ENCODE results near the gene GAA. TPM values are rescaled to one million over a fixed set of nuclear protein-coding genes. Genes with fewer than 3 reads are reported as not detected.
"Not testable (repeated sequence)": the region's sequence is repeated elsewhere in the genome, so short reads cannot be mapped to it uniquely, and the experiment has no call there.

Gene GAA
- total RNA-seq, 1 donor from 2014 or later: 46.0 TPM

DNA sequence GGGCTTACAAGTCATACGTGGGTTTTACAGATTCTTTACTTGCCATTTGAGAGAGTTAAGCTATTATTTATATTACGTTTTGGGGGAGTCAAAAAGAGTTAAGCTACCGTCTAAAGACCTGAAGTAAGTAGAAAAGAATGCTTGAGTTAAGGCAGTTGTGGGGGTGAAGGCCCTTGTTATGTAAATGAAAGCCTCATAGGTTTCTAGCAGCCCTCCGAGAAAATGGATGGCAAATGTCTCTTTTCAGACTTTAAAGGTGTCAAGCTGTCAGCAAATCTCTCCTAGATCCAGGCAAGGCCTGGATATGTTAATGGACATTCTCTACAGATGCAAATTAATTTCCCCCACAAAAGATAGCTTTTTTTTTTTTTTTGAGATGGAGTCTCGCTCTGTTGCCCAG is 52.8 kb downstream of the GAA start:
- intact Hi-C loops (cut with DNase I): no loop called here
- ATAC-seq: no peak
- DNase-seq (ENCODE audit: missing footprints): no peak

DNA sequence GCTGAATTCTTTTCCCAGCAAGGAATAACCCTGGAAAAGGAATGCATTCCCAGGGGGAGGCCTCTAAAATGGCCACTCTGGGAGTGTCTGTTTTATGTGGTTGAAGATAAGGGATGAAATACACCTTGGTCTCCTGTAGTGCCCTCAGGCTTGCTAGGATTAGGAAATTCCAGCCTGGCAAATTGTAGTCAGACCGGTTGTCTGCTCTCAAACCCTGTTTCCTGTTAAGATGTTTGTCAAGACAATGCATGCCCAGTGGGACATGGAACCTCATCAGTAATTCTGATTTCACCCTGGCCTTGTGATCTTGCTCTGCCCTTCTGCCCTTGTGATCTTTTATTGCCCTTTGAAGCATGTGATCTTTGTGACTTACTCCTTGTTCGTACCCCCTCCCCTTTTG is 54.2 kb downstream of the GAA start:
- DNase-seq (ENCODE audit: missing footprints); ATAC-seq; intact Hi-C loops (cut with DNase I): not testable (repeated sequence)

- DNase-seq (ENCODE audit: missing footprints) (no peak), ATAC-seq (no peak)
- intact Hi-C loops (cut with DNase I): no loop called here
Measured at GRCh38 chr17:80158846-80159245, 57.5 kb downstream of the GAA start.

DNA sequence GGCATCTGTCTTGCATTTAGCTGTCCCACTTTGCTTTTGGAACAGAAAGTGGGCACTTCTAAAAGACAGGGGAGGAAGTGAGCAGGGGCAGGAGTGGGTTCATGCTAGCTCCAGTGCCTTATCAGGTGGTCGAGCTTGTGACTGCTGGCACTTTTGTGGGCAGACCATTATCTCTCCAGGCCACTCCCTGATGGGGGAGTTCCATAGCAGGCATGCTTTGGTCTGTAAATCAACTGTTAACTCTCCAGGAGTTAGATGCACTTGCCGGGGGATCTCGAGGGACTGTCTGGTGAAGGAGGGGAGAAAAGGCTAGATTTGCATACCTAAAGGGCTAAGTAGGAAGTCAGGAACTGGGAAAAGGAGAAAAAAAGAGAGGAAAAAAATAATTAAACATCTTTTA is 59.2 kb downstream of the GAA start:
- intact Hi-C loops (cut with DNase I): no loop called here
- ATAC-seq: no peak
- no peak for DNase-seq (ENCODE audit: missing footprints)

GRCh38 chr17:80163336-80163735 is 62.0 kb downstream of the GAA start:
- ATAC-seq (no peak), DNase-seq (ENCODE audit: missing footprints) (no peak)
- intact Hi-C loops (cut with DNase I): no loop called here

DNA sequence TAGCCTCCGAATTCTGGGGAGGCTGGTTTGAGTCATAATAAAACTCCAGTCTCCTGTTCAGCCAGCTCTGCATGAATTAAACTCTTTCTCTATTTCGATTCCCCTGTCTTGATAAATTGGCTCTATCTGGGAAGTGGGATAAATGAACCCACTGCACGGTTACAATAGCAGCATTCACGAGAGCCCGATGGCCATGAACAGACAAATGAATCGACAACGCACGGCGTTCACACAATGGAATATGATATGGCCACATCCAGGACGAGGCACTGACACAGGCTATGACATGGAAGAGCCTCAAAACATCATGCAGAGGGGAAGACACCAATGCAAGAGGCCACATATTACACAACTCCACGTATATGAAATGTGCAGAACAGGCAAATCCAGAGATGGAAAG is 62.8 kb downstream of the GAA start:
- intact Hi-C loops (cut with DNase I): no loop called here
- no peak for ATAC-seq
- DNase-seq (ENCODE audit: missing footprints): no peak

- no peak for ATAC-seq
- intact Hi-C loops (cut with DNase I): no loop called here
Measured at GRCh38 chr17:80166446-80166845, 65.1 kb downstream of the GAA start.

GRCh38 chr17:80168371-80168770 is 67.0 kb downstream of the GAA start:
- intact Hi-C loops (cut with DNase I): no loop called here
- ATAC-seq: no peak
- no peak for DNase-seq (ENCODE audit: missing footprints)

More at GRCh38 chr17:80166446-80166845, 65.1 kb downstream of the GAA start:
- DNase-seq (ENCODE audit: missing footprints): no peak

DNA sequence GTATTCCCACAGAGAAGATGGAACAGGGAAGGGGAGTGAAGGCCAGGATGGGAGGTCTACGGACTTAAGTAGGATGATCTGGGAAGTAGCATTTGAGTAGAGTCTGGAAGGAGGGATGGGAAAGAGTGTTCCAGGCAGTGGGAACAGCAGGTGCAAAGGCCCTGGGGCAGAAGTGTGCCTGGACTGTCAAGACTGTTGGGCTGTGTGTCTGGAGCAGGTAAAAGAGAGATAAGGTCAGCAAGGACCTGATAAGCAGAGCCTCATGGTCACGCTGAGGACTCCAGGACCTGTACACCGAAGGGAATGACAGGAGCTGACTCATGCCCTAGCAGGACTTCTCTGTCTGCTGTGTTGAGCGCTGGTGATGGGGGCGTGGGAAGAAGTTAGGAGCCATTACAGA is 67.7 kb downstream of the GAA start:
- no peak for DNase-seq (ENCODE audit: missing footprints)
- intact Hi-C loops (cut with DNase I): no loop called here

More for the DNA sequence above, 67.7 kb downstream of the GAA start:
- ATAC-seq: no peak

Small RNA genes lying within 50 kb of the gene (microRNA-seq; reads per million reads assigned to microRNA genes)
- not detected for gene MIR1268B

Other genes starting within 250 kb of the GAA start
- gene TBC1D16, start 65.7 kb upstream of the GAA start, total RNA-seq: 16.3 TPM
- gene CCDC40, start 64.9 kb upstream of the GAA start, total RNA-seq: 5.4 TPM
- gene EIF4A3, start 45.5 kb downstream of the GAA start, total RNA-seq: 31.3 TPM
- gene CARD14, start 68.4 kb downstream of the GAA start, total RNA-seq: not detected
- gene SGSH, start 118.8 kb downstream of the GAA start, total RNA-seq: 12.4 TPM
- gene SLC26A11, start 118.8 kb downstream of the GAA start, total RNA-seq: 3.9 TPM
- 28.6 TPM for gene RNF213, start 159.3 kb downstream of the GAA start, total RNA-seq